Spleen (tissue), 7 donors: ENCODE results near the gene MYT1.

Experiments used
- CTCF ChIP-seq, 11 experiments: fragments of 200-600 bp in 7 of 11; fragments of 450-650 bp in 4 of 11; sonication (generic) in 4 of 11; IDR thresholded peaks in 8 of 11; conservative IDR thresholded peaks in 3 of 11; 1 replicate in 7 of 11; 2 replicates in 4 of 11; pipeline versions ENCODE4 v1.4.0 to v1.8.0; 2016 to 2021; ENCODE audit warnings: antibody characterized with exemption in 11 of 11, inconsistent platforms in 4 of 11, mild to moderate bottlenecking in 1 of 11
- POLR2A ChIP-seq, 3 donors: fragments of 450-650 bp; IDR thresholded peaks; one replicate each; pipeline ENCODE4 v1.5.1; 2017; ENCODE audit warnings: antibody characterized with exemption in 3 of 3, mild to moderate bottlenecking in 1 of 3
- donor health status: DM: no; HTN: no; CAD: no; lungs with moderate emphysema.
- donor health status: DM: no; HTN: no; CAD: no.
- donor health status: DM: no; HTN: no; CAD: no.

DNA sequence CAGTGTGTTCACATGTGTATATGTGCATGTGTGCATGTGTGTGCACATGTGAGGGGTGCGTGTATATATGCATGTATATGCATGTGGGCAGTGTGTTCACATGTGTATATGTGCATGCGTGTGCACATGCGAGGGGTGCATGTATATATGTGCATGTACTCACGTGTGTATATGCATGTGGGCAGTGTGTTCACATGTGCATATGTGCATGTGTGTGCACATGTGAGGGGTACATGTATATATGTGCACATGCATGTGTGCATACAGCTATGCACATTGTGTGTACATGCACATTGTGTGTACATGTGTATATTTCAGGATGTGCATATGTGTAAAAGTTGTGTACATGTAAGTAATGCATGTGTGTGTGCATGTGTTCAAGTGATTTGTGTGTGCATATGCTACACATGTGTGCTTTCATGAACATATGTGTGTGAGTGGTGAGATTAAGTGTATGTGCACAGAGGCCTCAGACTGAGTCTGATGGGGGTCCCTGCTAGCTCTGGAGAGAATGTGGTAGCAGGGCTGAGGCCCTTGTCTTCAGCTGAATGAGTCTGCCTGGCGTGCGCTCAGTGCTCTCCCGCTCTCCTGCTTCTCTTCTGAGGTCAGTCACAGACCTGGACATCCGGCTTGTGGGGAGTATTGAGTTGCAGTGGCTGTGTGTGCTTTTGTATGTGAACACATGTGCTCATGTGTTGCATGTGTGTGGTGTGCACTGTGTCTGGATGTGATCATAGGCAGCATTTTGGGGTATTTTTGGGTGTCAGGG is 19.9 kb upstream of the MYT1 start:
- TF ChIP-seq CTCF (IDR thresholded peaks at IDR 0.05 in 8 of 11, conservative IDR thresholded peaks at IDR 0.05 in 3 of 11) (no peak), POLR2A (IDR thresholded peaks at IDR 0.05) (no peak)
